HuH-7 (cell line): ENCODE measurements around the gene CDK5R1.
"Not testable (repeated sequence)": the region's sequence is repeated elsewhere in the genome, so short reads cannot be mapped to it uniquely, and the experiment has no call there.

Experiments
- DNase-seq: peaks from one replicate; pipeline ENCODE4 v3.0.0; 2011; ENCODE audit warnings: low spot score

The CDK5R1 gene

GRCh38 chr17:32486701-32487472 is at the start of gene CDK5R1:
Gene CDK5R1 (plus strand): TSS chr17:32486993. CDS start chr17:32487621, 628 bp downstream.
- DNase-seq = peak; percentile 66

GRCh38 chr17:32440722-32441121 is 46.1 kb upstream of the CDK5R1 start:
- no peak for DNase-seq

- no peak for DNase-seq
Observed at GRCh38 chr17:32441886-32442285, 44.9 kb upstream of the CDK5R1 start.

- DNase-seq = peak; percentile 21
Observed at GRCh38 chr17:32443827-32444300, 42.9 kb upstream of the CDK5R1 start.

GRCh38 chr17:32444301-32445073 is 42.3 kb upstream of the CDK5R1 start, which contains the start of gene PSMD11:
Gene PSMD11 (plus strand): TSS chr17:32444510. CDS start chr17:32444524, 14 bp downstream.
- peak; percentile 91 for DNase-seq

- DNase-seq = peak; percentile 20
Observed at GRCh38 chr17:32445074-32445415, 41.7 kb upstream of the CDK5R1 start.

GRCh38 chr17:32445497-32445896 is 41.3 kb upstream of the CDK5R1 start:
- no peak for DNase-seq

GRCh38 chr17:32445971-32446370 is 40.8 kb upstream of the CDK5R1 start:
- DNase-seq = no peak

- DNase-seq = no peak
Observed at GRCh38 chr17:32446949-32447348, 39.8 kb upstream of the CDK5R1 start.

- DNase-seq = no peak
Observed at GRCh38 chr17:32449963-32450362, 36.8 kb upstream of the CDK5R1 start.

GRCh38 chr17:32450379-32450778 is 36.4 kb upstream of the CDK5R1 start:
- DNase-seq = not testable (repeated sequence)

GRCh38 chr17:32451879-32452278 is 34.9 kb upstream of the CDK5R1 start:
- no peak for DNase-seq

- DNase-seq = no peak
Observed at GRCh38 chr17:32452281-32452680, 34.5 kb upstream of the CDK5R1 start.

- no peak for DNase-seq
Observed at GRCh38 chr17:32453370-32453769, 33.4 kb upstream of the CDK5R1 start.

GRCh38 chr17:32458371-32458770 is 28.4 kb upstream of the CDK5R1 start:
- no peak for DNase-seq

- DNase-seq = no peak
Observed at GRCh38 chr17:32460054-32460453, 26.7 kb upstream of the CDK5R1 start.

GRCh38 chr17:32461498-32461852 is 25.3 kb upstream of the CDK5R1 start:
- no peak for DNase-seq

- DNase-seq = no peak
Observed at GRCh38 chr17:32461853-32462617, 24.8 kb upstream of the CDK5R1 start.

- DNase-seq = no peak
Observed at GRCh38 chr17:32463304-32463703, 23.5 kb upstream of the CDK5R1 start.

GRCh38 chr17:32464374-32464773 is 22.4 kb upstream of the CDK5R1 start:
- no peak for DNase-seq

GRCh38 chr17:32467949-32468348 is 18.8 kb upstream of the CDK5R1 start:
- no peak for DNase-seq

- DNase-seq = no peak
Observed at GRCh38 chr17:32470405-32471167, 16.2 kb upstream of the CDK5R1 start.
